Stimulated activated CD8-positive, alpha-beta memory T cell treated with anti-CD3 and anti-CD28 coated beads, Interleukin-12 subunit alpha, Interleukin-12 subunit beta, amount 100 ng/mL, for 1 hour (primary cell): Measurements from ENCODE around the gene KLF2.
"Not testable (repeated sequence)": the region's sequence is repeated elsewhere in the genome, so short reads cannot be mapped to it uniquely, and the experiment has no call there.

Source experiments
- DNase-seq: peaks from one replicate; pipeline ENCODE4 v3.0.0-alpha.2; 2020; ENCODE audit warnings: low read depth

Gene KLF2

DNA sequence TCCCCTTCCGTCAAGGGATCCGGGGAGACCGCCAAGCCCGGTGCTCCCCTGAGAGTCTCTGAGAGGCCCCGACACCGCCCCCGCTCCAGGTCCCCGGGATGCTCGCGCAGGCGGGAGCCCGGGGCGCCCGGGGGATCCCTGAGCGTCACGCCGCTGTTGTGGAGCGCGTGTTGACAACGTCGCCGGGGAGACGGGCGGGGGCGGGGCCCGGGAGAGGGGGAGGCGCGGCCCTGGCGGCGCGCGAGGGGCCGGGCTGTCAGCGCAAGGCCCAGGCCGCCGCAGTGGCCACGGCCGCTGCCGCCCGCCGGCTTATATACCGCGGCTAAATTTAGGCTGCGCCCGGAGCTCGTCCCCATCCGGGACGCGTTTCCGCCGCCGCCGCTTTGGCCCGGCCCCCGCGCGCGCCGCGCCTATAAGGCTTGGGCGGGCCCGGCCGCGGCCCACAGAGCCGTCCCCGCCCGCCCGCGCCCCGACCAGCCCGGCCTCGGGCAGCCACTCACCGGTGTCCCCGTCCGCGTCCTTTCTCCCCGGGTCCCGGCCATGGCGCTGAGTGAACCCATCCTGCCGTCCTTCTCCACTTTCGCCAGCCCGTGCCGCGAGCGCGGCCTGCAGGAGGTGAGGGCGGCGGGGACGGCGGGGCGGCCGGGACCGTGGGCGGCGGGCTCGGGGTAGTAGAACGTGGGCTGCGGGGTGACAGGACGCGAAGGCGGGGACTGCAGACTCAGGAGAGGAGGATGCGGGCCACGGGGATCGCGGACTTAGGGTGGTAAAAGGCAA, at the start of gene KLF2:
TSS of gene KLF2 (plus strand) at position 443 of the 777 bp plus-strand sequence. CDS start at position 541, 98 bp downstream.
- peak; percentile 88 for DNase-seq

DNA sequence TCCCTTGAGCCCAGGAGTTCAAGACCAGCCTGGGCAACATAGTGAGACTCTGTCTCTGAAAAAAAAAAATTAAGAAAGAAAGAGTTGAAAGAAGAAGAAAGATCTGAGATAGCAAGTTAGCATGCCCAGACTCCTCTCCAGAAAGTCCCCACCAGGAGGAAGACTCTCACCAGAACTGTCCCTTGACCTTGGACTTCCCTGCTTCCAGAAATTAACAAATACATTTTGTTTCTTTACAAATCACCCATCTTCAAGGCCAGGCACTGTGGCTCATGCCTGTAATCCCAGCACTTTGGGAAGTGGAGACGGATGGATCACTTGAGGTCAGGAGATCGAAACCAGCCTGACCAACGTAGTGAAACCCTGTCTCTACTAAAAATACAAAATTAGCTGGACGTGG, 44.3 kb upstream of the KLF2 start:
- DNase-seq = no peak

DNA sequence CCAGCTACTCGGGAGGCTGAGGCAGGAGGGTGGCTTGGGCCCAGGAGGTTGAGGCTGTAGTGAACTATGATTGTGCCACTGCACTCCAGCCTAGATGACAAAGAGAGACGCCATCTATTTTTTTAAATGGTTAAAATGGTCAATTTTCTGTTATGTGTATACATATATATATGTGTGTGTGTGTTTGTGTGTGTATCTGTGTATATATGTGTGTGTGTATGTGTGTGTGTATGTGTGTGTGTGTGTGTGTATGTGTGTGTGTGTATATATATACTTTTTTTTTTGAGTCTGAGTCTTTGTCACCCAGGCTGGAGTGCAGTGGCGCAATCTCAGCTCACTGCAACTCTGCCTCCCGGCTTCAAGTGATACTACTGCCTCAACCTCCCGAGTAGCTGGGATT, 42.9 kb upstream of the KLF2 start:
- no peak for DNase-seq

DNA sequence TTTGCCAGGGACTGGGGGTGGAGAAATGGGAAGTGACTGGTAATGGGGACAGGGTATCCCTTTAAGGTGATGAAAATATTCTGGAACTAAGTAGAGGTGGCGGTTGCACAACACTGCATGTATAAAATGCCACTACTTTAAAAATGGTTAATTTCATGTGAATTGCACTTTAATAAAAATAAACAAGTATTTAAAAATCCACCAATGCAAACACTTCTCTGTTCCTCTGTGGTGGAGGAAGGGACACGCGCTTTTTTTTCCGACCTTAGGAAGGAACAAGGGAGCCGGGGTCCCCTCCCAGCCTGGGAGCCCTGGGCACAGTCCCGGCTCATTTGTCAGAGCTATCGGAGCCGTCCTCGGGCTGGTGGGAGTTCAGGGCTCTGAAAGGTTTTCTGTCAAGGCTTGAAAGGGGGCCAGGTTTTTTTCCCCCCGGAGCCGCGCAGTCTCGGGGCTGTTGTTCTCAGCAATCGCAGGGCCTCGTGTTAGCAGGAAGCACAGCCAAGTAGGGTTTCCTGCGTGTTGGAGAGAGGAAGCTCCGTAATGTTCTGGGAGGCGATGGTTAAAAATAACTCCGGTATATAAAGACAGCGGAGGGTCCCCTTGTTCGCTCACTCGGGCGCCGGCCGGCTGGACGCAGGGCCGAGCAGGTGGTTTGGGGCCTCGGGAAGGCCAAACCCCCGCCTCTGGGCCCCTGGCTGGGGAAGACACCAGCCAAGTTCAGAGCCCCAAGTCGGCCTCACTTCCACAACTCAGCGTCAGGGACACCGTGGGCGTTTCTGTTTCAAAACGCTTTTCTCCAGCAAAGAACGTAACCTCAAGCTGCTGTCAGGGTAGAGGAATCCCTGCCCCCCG, 41.2 kb upstream of the KLF2 start:
- DNase-seq = peak; percentile 14

DNA sequence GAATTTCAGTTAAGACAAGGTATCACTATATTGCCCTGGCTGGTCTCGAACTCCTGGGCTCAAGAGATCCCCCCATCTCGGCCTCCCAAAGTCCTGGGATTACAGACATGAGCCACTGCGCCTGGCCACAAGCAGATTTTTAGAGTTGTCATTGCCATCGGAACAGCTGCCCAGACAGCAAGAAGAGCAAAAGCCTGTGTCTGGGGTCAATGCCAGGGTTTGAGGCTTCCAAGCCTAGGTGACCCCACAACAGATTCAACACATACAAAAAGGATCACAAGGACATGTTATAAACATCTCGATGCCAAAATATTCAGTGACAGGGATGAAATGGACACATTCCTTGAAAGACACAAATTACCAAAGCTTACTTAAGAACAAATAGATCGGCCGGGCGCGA, 40.1 kb upstream of the KLF2 start:
- no peak for DNase-seq

DNA sequence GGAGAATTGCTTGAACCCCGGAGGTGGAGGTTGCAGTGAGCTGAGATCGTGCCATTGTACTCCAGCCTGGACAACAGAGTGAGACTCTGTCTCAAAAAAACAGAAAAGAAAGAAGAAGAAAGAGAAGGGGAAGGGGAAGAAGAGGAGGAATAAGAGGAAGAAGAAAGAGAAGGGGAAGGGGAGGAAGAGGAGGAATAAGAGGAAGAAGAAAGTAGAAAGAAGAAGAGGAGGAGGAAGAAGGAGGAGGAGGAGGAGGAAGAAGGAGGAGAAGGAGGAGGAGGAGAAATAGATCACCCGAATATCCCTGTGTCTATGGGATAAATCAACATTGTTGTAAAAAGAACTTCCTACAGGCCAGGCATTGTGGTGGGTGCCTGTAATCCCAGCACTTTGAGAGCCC, 39.5 kb upstream of the KLF2 start:
- not testable (repeated sequence) for DNase-seq

DNA sequence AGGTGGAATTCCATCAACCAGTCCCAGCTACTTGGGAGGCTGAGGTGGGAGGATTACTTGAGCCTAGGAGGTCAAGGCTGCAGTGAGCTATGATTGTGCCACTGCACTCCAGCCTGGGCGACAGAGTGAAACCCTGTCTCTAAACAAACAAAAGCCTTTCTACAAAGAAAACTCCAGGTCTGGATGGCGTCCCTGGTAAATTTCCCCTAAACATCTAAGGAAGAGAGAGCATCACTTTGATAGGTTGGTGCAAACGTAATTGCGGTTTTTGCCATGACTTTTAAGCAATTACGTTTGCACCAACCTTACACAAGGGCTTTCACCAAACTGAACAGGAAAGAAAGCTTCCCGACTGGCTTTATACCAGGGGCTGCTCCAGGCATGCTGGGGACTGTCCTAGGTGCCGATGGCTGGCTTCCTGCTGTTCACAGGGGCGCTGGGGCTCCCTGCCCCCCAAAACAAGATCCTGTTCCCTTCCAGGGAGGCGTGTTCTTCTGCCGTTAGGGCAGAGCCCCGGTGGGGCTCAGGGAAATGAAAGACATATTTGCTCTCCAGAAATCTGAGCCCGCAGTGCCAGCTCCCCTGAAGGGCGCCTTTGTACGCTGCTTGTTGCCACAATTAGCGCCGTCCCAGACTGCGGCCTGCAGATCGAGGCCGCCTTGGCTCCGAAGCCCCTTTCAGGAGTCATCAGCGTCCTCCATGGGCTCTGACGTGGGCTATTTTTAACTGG, 38.7 kb upstream of the KLF2 start:
- DNase-seq = no peak

DNA sequence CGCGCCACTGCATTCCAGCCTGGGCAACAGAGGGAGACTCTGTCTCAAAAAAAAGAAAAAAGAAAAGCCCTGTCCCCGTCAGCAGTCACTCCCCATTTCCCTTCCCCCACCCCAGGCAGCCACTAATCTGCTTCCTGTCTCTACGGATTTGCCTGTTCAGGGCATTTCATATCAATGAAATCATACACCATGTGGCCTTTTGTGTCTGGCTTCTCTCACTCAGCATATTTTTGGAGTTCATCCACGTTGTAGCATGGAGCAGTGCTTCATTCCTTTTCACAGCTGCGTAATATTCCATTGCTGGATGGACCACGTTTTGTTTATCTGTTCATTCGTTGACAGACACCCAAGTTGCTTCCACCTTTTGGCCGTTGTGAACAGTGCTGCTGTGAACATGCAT, 36.1 kb upstream of the KLF2 start:
- DNase-seq = no peak

DNA sequence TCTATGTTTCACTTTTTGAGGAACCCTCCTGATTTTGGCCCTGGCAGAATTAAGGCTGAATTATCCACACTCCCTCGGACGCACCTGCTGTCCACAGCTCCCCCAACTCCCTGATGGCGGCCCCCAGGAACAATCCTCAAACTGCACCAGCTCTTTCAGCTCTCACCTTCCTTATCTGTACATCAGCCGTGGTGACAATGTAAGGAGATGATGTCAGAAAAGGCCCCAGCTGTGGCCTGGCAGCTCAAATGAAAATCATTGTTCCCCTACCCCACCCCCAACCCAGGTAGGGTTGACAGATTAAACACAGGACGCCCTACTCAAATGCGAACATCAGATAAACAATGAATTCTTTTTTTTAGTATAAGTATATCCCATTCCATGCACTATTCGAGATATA, 35.0 kb upstream of the KLF2 start:
- no peak for DNase-seq

DNA sequence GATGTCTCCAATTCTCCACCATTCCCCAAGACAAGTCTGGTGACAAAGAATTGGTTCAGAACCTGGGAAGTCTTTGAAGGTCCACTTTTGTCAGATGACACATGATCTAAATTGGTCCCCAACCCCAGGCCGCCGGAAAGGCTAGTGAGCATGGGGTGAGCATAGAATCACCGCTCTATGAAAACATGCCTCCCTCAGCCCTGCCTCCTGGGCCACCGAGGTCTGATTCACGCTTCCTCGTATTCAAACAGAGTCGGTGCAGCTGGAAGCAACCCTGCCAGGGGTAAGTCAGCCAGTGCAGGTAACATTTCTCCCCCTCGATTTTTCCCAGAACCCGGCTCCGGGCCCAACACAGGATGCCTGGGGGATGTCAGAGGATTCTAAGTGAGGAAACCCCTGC, 33.9 kb upstream of the KLF2 start:
- DNase-seq = no peak

DNA sequence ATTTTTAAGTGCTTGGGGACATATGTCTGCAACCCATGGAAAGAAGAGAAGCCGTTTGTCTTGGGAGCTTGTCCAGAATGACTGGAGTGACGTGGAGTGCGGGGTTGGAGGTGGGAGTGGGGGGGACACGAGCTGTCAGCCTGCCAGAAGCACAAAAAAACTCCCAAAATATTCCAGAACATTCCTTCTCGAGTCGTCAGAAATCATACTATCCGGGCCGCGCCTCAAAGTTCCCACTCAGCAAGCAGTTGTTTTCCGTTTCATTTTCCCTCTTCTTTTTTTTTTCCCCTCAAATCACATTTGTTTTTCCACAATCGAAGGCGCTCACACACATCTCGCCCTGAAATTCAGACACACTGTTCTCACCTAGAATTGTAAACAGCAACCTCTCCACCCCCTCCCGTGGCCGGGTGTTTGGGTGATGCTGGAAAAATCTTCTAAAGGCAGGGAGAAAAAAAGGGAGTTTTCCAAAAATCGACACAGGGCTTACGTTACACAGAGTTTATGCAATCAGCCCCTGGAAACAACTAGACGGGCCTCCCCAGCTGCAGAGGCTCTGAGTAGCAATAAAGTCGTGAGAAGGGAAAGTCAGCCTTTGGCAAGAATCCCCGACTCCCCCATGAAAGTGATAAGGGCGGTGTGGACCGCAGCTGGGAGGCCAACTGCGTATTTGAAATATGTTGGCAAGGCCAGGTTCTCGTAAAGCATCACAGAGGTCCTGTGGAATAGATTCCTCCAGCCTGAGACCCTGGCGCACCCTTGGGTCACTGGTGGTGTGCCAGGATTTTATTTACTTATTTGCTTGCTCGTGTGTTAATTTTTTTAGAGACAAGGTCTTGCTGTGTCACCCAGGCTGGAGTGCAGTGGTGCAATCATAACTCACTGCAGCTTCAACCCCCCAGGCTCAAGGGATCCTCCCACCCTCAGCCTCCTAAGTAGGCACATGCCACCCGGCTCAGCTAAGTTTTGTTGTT, 31.2 kb upstream of the KLF2 start:
- DNase-seq = no peak

DNA sequence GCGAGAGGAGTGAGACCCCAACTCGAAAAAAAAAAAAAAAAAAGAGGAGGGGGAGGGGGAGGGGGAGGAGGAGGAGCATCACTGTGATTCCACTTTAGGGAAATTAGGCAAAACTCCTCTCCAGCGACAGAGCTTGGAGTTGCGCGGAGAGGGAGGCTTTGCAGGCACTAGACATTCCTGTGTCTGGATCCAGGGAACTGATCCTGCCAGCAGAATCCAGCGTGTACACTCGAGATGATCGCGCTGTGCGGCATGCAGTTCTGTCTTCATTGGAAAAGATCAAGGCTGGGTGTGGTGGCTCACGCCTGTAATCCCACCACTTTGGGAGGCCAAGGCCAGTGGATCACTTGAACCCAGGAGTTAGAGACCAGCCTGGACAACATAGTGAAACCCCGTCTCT, 29.6 kb upstream of the KLF2 start:
- no peak for DNase-seq

DNA sequence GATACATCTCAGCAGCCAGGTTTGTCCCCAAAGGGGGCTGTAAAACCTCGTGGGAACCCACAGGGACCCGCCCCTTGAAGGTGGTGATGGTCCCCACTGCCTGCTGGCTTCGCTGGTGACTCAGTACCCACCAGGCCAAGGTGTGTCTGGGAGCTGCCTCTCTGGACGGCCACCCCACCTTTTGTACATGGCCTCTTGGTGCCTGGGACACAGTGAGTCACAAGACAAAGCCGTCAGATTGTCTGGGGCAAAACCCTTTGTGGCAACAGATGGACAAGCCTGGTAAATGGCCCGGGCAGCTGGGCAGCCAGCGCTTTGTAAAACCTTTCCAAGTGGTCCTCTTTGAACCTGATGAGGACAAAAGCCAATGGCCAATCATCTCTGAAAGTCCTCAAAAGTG, 27.9 kb upstream of the KLF2 start:
- no peak for DNase-seq

DNA sequence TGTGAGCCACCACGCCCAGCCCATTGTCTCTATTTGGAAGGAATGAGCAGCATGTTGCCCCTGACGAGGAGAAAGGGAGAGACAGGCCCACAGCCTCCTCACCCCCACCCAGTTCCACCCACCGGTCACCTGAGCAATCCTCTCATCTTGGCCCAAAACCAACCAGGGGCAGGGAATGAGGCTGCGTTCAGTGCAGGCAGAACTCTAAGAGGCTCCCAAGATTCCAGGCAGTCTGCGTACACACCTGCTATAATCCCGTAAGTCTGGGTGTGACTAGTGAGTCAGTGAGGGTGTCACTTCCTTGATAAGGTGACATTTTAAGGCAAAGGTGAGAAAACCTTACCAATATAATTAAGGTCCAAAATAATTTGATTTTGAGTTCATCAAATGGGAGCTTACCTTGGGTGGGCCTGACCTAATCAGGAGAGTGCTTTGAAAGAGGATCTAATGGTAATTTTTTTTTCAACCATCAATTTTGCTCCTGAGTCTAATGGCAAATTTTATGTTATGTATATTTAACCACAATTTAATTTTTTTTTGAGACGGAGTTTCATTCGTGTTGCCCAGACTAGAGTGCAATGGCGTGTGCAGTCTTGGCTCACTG, 26.9 kb upstream of the KLF2 start:
- no peak for DNase-seq

DNA sequence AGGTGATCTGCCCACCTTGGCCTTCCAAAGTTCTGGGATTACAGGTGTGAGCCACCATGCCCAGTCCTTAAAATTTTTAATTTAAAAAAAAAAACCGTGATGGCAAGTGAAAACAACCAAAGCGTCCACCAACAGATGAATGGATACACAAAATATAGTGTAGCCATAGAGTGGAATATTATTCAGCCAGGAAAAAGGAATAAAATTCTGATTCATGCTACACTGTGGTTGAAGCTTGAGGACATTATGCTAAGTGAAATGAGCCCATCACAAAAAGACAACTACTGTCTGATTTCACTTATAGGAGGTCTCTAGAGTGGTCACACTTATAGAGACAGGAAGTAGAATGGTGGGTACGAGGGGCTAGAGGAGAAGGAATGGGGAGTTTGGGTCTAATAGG, 26.3 kb upstream of the KLF2 start:
- DNase-seq = no peak

DNA sequence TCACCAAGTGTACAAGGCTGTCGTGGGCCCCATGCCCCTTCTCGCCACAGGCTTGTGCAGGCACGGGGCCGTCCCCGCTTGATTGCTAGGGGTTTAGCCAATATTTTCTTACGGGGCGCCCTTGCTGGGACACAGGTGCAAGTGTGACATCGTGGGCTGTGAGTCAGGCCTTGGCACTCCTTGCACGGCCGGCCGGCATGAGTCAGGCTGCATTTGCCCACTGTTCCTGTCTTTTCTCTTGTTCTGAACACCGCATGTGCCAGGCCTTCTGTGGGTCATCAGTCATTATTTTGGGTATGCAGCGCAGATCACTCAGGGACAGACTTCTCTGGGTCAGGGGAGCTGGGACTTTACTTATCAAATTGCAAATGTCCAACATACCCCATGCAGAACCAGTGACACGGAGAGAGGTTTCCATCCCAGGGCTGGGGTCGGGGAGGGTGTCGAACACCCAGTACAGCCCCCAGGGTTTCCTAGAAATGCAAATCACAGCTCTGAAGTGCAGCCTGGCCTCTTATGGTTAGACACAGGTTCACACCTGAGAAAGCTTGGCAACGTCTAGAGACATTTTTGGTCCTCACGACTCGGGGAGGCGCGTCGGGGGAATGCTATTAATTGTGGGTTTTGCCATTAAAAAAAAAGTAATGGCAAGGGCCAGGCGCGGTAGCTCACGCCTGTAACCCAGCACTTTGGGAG, 22.5 kb upstream of the KLF2 start:
- DNase-seq = no peak

DNA sequence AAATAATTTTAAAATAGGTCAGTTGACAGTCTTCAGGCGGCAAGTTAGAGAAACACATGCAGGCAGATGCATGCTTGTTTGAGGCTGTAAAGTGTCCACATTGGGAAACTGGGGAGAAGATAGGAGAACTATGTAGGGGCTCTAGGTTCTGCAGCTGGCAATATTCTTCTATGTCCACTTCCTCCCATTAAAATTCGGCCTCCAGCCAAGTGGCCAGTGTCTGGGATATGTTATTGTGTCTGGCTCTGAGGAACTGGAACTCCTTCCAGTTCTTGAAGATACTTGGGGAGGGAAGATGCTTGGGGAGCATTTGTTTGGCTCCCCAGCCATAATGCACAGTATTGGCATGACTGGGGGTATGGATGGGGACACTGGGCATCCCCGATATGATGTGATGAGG, 20.9 kb upstream of the KLF2 start:
- no peak for DNase-seq

DNA sequence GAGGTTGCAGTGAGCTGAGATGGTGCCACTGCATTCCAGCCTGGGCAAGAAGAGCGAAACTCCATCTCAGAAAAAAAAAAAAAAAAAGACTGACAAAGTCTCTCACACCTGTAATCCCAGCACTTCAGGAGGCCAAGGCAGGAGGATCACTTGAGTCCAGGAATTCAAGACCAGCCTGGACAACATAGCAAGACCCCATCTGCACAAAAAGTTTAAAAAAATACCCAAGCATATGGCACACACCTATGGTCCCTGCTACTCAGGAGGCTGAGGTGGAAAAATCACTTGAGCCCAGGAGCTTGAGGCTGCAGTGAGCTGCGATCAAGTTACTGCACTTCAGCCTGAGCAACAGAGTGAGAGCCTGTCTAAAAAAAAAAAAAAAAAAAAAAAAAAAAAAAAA, 20.1 kb upstream of the KLF2 start:
- DNase-seq = not testable (repeated sequence)

DNA sequence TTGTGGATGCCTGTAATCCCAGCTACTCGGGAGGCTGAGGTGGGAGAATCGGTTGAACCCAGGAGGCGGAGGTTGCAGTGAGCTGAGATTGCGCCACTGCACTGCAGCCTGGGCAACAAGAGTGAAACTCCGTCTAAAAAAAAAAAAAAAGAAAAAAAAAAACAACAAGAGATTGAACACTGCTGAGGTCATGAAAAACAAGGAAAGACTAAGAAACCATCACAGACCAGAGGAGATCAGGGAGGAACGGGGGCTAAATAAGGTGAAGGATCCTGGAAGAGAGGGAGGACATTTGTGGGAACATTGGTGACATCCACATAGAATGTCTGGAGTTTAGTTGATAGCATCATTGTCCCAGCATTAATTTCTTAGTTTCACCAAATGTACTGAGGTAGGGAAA, 19.6 kb upstream of the KLF2 start:
- not testable (repeated sequence) for DNase-seq

DNA sequence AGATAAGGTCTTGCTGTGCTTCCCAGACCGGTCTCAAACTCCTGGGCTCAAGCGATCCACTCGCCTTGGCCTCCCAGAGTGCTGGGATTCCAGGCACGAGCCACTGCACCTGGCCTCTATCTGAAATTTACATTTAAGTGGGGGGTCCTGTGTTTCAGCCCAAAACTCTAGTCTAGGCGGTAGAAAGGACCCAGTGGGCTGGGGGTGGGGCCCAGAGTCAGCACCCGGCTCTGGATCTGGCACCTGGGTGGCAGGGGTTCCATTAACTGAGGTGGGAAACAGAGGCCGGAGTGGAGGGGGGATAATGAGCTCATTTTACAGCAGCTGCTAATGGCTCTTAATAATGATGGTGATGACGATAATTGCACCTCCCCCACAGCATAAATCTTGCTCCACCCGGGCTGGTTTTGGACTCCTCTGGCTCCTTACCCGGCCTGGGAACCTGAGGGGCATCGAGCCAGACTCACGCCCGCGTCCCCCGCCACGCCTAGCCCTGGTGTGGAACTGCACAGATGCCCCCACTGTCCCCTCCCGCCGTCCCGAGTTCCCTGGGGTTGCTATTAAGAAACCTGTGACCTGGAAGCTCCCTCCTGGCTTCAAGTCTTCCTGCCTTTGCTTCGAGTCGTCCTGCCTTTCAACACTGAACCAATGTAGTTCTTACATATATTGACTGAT, 17.8 kb upstream of the KLF2 start:
- no peak for DNase-seq
